Left renal cortex interstitium (tissue), 4 donors: ENCODE results near the gene VPS37B. TPM values are rescaled to one million over a fixed set of nuclear protein-coding genes. Genes with fewer than 3 reads are reported as not detected.
A peak's percentile ranks its signal among the peaks of the same experiment; 100 is the strongest.
"Not testable (repeated sequence)": the region's sequence is repeated elsewhere in the genome, so short reads cannot be mapped to it uniquely, and the experiment has no call there.

Experiments
- DNase-seq, 4 donors: peaks; one replicate each; pipeline ENCODE4 v3.0.0-alpha.2; 2013; ENCODE audit warnings: low read depth in 4 of 4, low spot score in 2 of 4, missing footprints in 1 of 4
- polyA plus RNA-seq, 4 donors: library from polyadenylated mRNA; unstranded; fragments of 120-200 nt; gene quantifications; one replicate each; pipeline ENCODE4 v1.2.1, GENCODE V29; 2013; ENCODE audit not compliant: insufficient read length in 4 of 4

The VPS37B gene
- 10 to 100 TPM; 22.4 to 27.7 (median 26.4) TPM for polyA plus RNA-seq

GRCh38 chr12:122895704-122896636, at the start of gene VPS37B:
Gene VPS37B, minus strand, starts transcription at chr12:122896124. Its CDS starts 62 bp downstream, at chr12:122896062.
- peak in 1 of 4 donors; percentile 79 for DNase-seq

- DNase-seq, result no peak
Observed at GRCh38 chr12:122944605-122945592, 49.0 kb upstream of the VPS37B start.

GRCh38 chr12:122943196-122943595, 47.3 kb upstream of the VPS37B start:
- DNase-seq, result no peak

GRCh38 chr12:122942637-122943036, 46.7 kb upstream of the VPS37B start:
- no peak for DNase-seq

- DNase-seq, result not testable (repeated sequence)
Observed at GRCh38 chr12:122941351-122941750, 45.4 kb upstream of the VPS37B start.

GRCh38 chr12:122939125-122939524, 43.2 kb upstream of the VPS37B start:
- DNase-seq, result no peak

GRCh38 chr12:122937622-122938091, 41.7 kb upstream of the VPS37B start:
- DNase-seq, result no peak

- DNase-seq, result no peak
Observed at GRCh38 chr12:122935318-122935717, 39.4 kb upstream of the VPS37B start.

- no peak for DNase-seq
Observed at GRCh38 chr12:122934722-122935121, 38.8 kb upstream of the VPS37B start.

- DNase-seq, result no peak
Observed at GRCh38 chr12:122932207-122932606, 36.3 kb upstream of the VPS37B start.

GRCh38 chr12:122929812-122930211, 33.9 kb upstream of the VPS37B start:
- no peak for DNase-seq

GRCh38 chr12:122929148-122929538, 33.2 kb upstream of the VPS37B start:
- no peak for DNase-seq

- DNase-seq, result no peak
Observed at GRCh38 chr12:122928404-122929147, 32.7 kb upstream of the VPS37B start.

GRCh38 chr12:122927756-122928403, 32.0 kb upstream of the VPS37B start:
- no peak for DNase-seq

GRCh38 chr12:122921917-122922316, 26.0 kb upstream of the VPS37B start:
- no peak for DNase-seq

GRCh38 chr12:122920687-122921086, 24.8 kb upstream of the VPS37B start:
- DNase-seq, result no peak

GRCh38 chr12:122918827-122919226, 22.9 kb upstream of the VPS37B start:
- no peak for DNase-seq

- no peak for DNase-seq
Observed at GRCh38 chr12:122917507-122918121, 21.7 kb upstream of the VPS37B start.
